ENCODE data around the gene GABBR2.

GRCh38 chr9:98738741-98739140, 30.0 kb upstream of the GABBR2 start:
- TF ChIP-seq RBBP5 (IDR thresholded peaks at IDR 0.05; ENCODE audit: borderline replicate concordance, low read depth, low read length) (no peak), ASH2L (IDR thresholded peaks at IDR 0.05; ENCODE audit: low read length) (no peak), CTCF (IDR thresholded peaks at IDR 0.05; ENCODE audit: control extremely low read depth in 1 of 3, insufficient read depth in 1 of 3, low read depth in 1 of 3, low read length in 3 of 3) (no peak), JUN (IDR thresholded peaks at IDR 0.05; ENCODE audit: low read depth, low read length) (no peak), RFX5 (IDR thresholded peaks at IDR 0.05; ENCODE audit: borderline replicate concordance, low read depth, low read length) (no peak), BCL11A (IDR thresholded peaks at IDR 0.05; ENCODE audit: low read depth in 2 of 2, low read length in 2 of 2) (no peak), YY1 (IDR thresholded peaks at IDR 0.05; ENCODE audit: low read depth, low read length) (no peak), CEBPB (IDR thresholded peaks at IDR 0.05; ENCODE audit: low read depth, low read length) (no peak)

Measured in H1 (cell line).